HepG2 (cell line): Measurements from ENCODE around the gene PTGR3. TPM values are rescaled to one million over a fixed set of nuclear protein-coding genes. Genes with fewer than 3 reads are reported as not detected.

Source experiments
- ATAC-seq: fragments of 200-7000 bp; cut with Tn5 transposase; 3 replicates; pipeline ENCODE4 v1.9.1; 2020; ENCODE audit warnings: mild to moderate bottlenecking, moderate library complexity
- BruUV-seq: library from RNA; stranded (reverse); fragments of 400-500 nt; replicated peaks from 2 replicates; lab custom pipeline; 2021; lab: Mats Ljungman, UMichigan
- CTCF ChIA-PET: fragments of 300-600 bp; formaldehyde crosslinking; extraction: SDS; loops from one replicate; lab custom pipeline; 2021; ENCODE audit warnings: low total read pairs, inconsistent platforms, low intra/inter-chr PET ratio; lab: Yijun Ruan, JAX
- POLR2A ChIA-PET: fragments of 350-600 bp; sonication (Branson Sonifier 250); formaldehyde crosslinking; loops from one replicate; lab custom pipeline; 2020; ENCODE audit warnings: antibody characterized with exemption, inconsistent platforms; lab: Yijun Ruan, JAX
- DNase-seq: peaks from one replicate; pipeline ENCODE4 v3.0.0-alpha.2; 2015; ENCODE audit warnings: low spot score
- FAIRE-seq: peaks from 3 replicates; lab custom pipeline; 2011; peaks lifted over from hg19 to GRCh38; lab: Jason Lieb, UNC
- H2AFZ ChIP-seq: one replicate; pipeline ENCODE4 v1.6.1; 2011; ENCODE audit warnings: low read length, inconsistent platforms
- H3K27ac ChIP-seq: fragments of 300-600 bp; 3 replicates; pipeline ENCODE4 v1.8.0; 2011; ENCODE audit warnings: mixed run types, mild to moderate bottlenecking, mixed read lengths, low read length, inconsistent platforms; ENCODE audit not compliant: insufficient read depth; ENCODE audit errors: extremely low read length
- H3K27me3 ChIP-seq, 2 experiments: fragments of 200-600 bp in 1 of 2; 2 replicates in 1 of 2; 3 replicates in 1 of 2; pipeline versions ENCODE4 v1.6.0 to v1.8.0; 2011; ENCODE audit warnings: low read length in 2 of 2, mild to moderate bottlenecking in 2 of 2, moderate library complexity in 2 of 2, inconsistent platforms in 1 of 2; ENCODE audit not compliant: insufficient read depth in 2 of 2, control insufficient read depth in 1 of 2
- H3K36me3 ChIP-seq, 2 experiments: fragments of 200-600 bp in 1 of 2; replicated peaks in 1 of 2; 2 replicates in 1 of 2; 3 replicates in 1 of 2; pipeline versions ENCODE4 v1.5.1 to v1.8.0; 2011; ENCODE audit warnings: low read length in 2 of 2, inconsistent platforms in 1 of 2; ENCODE audit not compliant: insufficient read depth in 2 of 2, control insufficient read depth in 1 of 2
- H3K4me1 ChIP-seq: 2 replicates; pipeline ENCODE4 v1.5.1; 2012; ENCODE audit warnings: low read length, inconsistent platforms; ENCODE audit not compliant: insufficient read depth
- H3K4me2 ChIP-seq: 2 replicates; pipeline ENCODE4 v1.6.0; 2011; ENCODE audit warnings: low read depth, low read length, inconsistent platforms
- H3K4me3 ChIP-seq, 3 experiments: fragments of 200-600 bp in 1 of 3; sonication (generic), shearing (Covaris generic) in 1 of 3; replicated peaks in 1 of 3; 2 replicates each; pipeline ENCODE4 v1.5.1; 2011 to 2016; ENCODE audit warnings: low read length in 3 of 3, inconsistent platforms in 2 of 3, low read depth in 2 of 3, mild to moderate bottlenecking in 2 of 3, control low read depth in 1 of 3, mixed read lengths in 1 of 3; ENCODE audit not compliant: insufficient read depth in 1 of 3
- H3K79me2 ChIP-seq: one replicate; pipeline ENCODE4 v1.6.1; 2011; ENCODE audit warnings: low read length, inconsistent platforms; ENCODE audit not compliant: insufficient read depth
- H3K9ac ChIP-seq: 2 replicates; pipeline ENCODE4 v1.6.0; 2011; ENCODE audit warnings: mild to moderate bottlenecking, low read depth, low read length, inconsistent platforms; ENCODE audit not compliant: insufficient read depth
- H3K9me3 ChIP-seq: 2 replicates; pipeline ENCODE4 v1.5.1; 2012; ENCODE audit warnings: mild to moderate bottlenecking, low read length
- H4K20me1 ChIP-seq: 2 replicates; pipeline ENCODE4 v1.6.0; 2011; ENCODE audit warnings: inconsistent platforms, mild to moderate bottlenecking, low read length, moderate library complexity; ENCODE audit not compliant: insufficient read depth
- DR1 ChIP-seq: sonication (generic); formaldehyde crosslinking; IDR thresholded peaks from 2 replicates; pipeline ENCODE4 v1.8.0; 2021; ENCODE audit warnings: mild to moderate bottlenecking, missing genetic modification reagents, inconsistent platforms
- GATAD1 ChIP-seq: IDR thresholded peaks from 2 replicates; pipeline ENCODE4 v1.6.1; 2016; ENCODE audit warnings: missing genetic modification reagents, missing compliant biosample characterization
- MLXIP ChIP-seq: sonication (generic); formaldehyde crosslinking; IDR thresholded peaks from 2 replicates; pipeline ENCODE4 v1.9.0; 2021; ENCODE audit warnings: missing genetic modification reagents, borderline replicate concordance
- NFKBIZ ChIP-seq: IDR thresholded peaks from 2 replicates; pipeline ENCODE4 v1.6.1; 2018; ENCODE audit warnings: missing genetic modification reagents, missing compliant biosample characterization
- PHF5A ChIP-seq: IDR thresholded peaks from one replicate; pipeline ENCODE4 v1.6.1; 2018; ENCODE audit warnings: low read depth, missing genetic modification reagents; ENCODE audit not compliant: unreplicated experiment
- USF2 ChIP-seq, 2 experiments: sonication (generic) in 1 of 2; formaldehyde crosslinking in 1 of 2; IDR thresholded peaks; 2 replicates each; pipeline versions ENCODE4 v1.5.1 to v1.6.1; 2011 to 2020; ENCODE audit warnings: borderline replicate concordance in 1 of 2, low read depth in 1 of 2, low read length in 1 of 2, mild to moderate bottlenecking in 1 of 2, missing genetic modification reagents in 1 of 2, moderate library complexity in 1 of 2
- ZNF615 ChIP-seq: sonication (generic); formaldehyde crosslinking; IDR thresholded peaks from 2 replicates; pipeline ENCODE4 v1.5.0; 2020; ENCODE audit warnings: mild to moderate bottlenecking, missing genetic modification reagents, borderline replicate concordance
- ZNF646 ChIP-seq: sonication (generic); formaldehyde crosslinking; IDR thresholded peaks from 2 replicates; pipeline ENCODE4 v1.9.0; 2021; ENCODE audit warnings: mild to moderate bottlenecking, missing genetic modification reagents
- WGBS: methylation state at CpG from one replicate; pipeline ENCODE4 v1.1.6; 2017; ENCODE audit warnings: low lambda C conversion rate; 5-methylcytosine and 5-hydroxymethylcytosine counted together
- in situ Hi-C: cut with HindIII; loops from 2 replicates; pipeline ENCODE4 v1.10.0; 2017; ENCODE audit warnings: low pct_unique_long_range_greater_than_20kb; ENCODE audit not compliant: extremely low pct_ligation_motif_present
- intact Hi-C: fragments of 100-400 bp; cut with micrococcal nuclease; formaldehyde crosslinking; loops from one replicate; pipeline ENCODE4 v1.10.0; 2022; ENCODE audit not compliant: unreplicated experiment
- polyA plus RNA-seq, 8 experiments: library from polyadenylated mRNA; depleted of rRNA in 3 of 8; stranded (reverse) in 7 of 8; unstranded in 1 of 8; fragments of >200 nt; fragmentation: Illumina TruSeq in 4 of 8; extraction: Trizol in 4 of 8; gene quantifications; 2 replicates each; pipeline versions ENCODE4 v1.2.1 to v1.2.3, GENCODE V29; 2011 to 2016; ENCODE audit warnings: low read depth in 4 of 8, missing spikeins in 1 of 8, mixed read lengths in 1 of 8; ENCODE audit not compliant: insufficient read depth in 1 of 8
- total RNA-seq, 5 experiments: library from RNA; depleted of rRNA; stranded (reverse); fragments of >200 nt; fragmentation: Illumina TruSeq; extraction: Trizol; gene quantifications; 2 replicates each; pipeline ENCODE4 v1.2.3, GENCODE V29; 2016; ENCODE audit warnings: low read depth in 1 of 5

The PTGR3 gene
- total and polyA plus RNA-seq, 2 of the 13 experiments (the other 11 are each of a cell fraction or from before 2014, with no cell fraction given), result 11.5 to 25.3 TPM

DNA sequence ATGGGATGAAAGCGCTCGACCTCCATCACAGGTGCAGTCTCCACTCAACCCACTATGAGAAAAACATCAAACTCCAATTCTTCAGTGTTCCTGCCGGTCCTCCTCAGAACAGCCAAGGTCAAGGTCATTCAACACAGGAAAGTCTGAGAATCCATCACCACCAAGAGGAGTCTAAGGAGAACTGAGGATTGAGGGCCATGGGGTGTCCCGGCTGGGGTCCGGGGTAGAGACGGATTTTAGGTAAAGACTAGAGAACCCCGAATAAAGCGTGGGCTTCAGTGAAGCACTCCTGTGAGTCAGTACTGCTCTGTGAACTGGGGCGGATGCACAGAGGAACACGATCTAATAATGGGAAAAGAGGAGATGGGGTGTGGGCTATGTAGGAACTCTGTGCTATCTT is 41.8 kb downstream of the PTGR3 start:
- DNase-seq, result no peak
- TF ChIP-seq DR1 (CRISPR knock-in tag) (no peak), ZNF646 (CRISPR knock-in tag) (no peak), USF2 (IDR thresholded peaks at IDR 0.05; ENCODE audit: low read depth, low read length) (no peak), USF2 (CRISPR knock-in tag; IDR thresholded peaks at IDR 0.05; ENCODE audit: borderline replicate concordance) (no peak), ZNF615 (CRISPR knock-in tag) (no peak), GATAD1 (CRISPR knock-in tag) (no peak), MLXIP (CRISPR knock-in tag) (no peak), PHF5A (CRISPR knock-in tag) (no peak), NFKBIZ (CRISPR knock-in tag) (no peak)
- no peaks in the 10 kb centered on the region for H3K79me2 ChIP-seq
- in situ Hi-C loops (loop anchor here (25.0 kb wide), 1 partner anchor 320 kb away; no protein-coding TSS in a partner anchor), intact Hi-C loops (no loop called here)
- no peak overlapping the region for H3K27ac ChIP-seq
- H3K4me3 ChIP-seq, result no peak overlapping the region
- no peak for ATAC-seq
- no peaks in the 10 kb centered on the region; the same call in 1 of the 2 replicates for H3K4me1 ChIP-seq
- CTCF ChIA-PET, result no interaction called here
- no peak overlapping the region for H3K4me2 ChIP-seq
- no peak overlapping the region for H2AFZ ChIP-seq
- H4K20me1 ChIP-seq, result no peaks in the 10 kb centered on the region
- H3K9ac ChIP-seq, result no peak overlapping the region
- no peaks in the 10 kb centered on the region for H3K9me3 ChIP-seq
- no TSS peak for BruUV-seq
- peaks cover 1 to 31% of the 10 kb centered on the region in 2 experiments; a peak in 3 of 5 replicates for H3K27me3 ChIP-seq
- 47% methylated on average over 10 of the region's 10 CpGs for WGBS
- no peaks in the 10 kb centered on the region for H3K36me3 ChIP-seq
- FAIRE-seq, result no peak
- POLR2A ChIA-PET, result no interaction called here
